KMS-11 (cell line): ENCODE measurements around the gene FAM216A.

Source experiments
- H2AFZ ChIP-seq: fragments of 200-600 bp; sonication (generic); 2 replicates; pipeline ENCODE4 v1.6.1; 2016; ENCODE audit warnings: antibody characterized with exemption, mixed run types, low read depth
- H3K27ac ChIP-seq: fragments of 200-600 bp; sonication (generic); 2 replicates; pipeline ENCODE4 v1.6.1; 2016; ENCODE audit warnings: mild to moderate bottlenecking, mixed run types
- H3K27me3 ChIP-seq: fragments of 200-600 bp; sonication (generic); 2 replicates; pipeline ENCODE4 v1.6.1; 2017; ENCODE audit warnings: mild to moderate bottlenecking, low read depth, mixed run types, moderate library complexity; ENCODE audit not compliant: insufficient read depth
- H3K36me3 ChIP-seq: fragments of 200-600 bp; sonication (generic); 2 replicates; pipeline ENCODE4 v1.6.1; 2017; ENCODE audit warnings: mild to moderate bottlenecking, mixed run types; ENCODE audit not compliant: insufficient read depth
- H3K4me1 ChIP-seq: fragments of 200-600 bp; sonication (generic); 2 replicates; pipeline ENCODE4 v1.6.1; 2016; ENCODE audit warnings: mild to moderate bottlenecking, low read depth, mixed run types; ENCODE audit not compliant: poor library complexity, severe bottlenecking
- H3K4me2 ChIP-seq: fragments of 200-600 bp; sonication (generic); 2 replicates; pipeline ENCODE4 v1.7.0; 2016; ENCODE audit warnings: mild to moderate bottlenecking, mixed run types
- H3K4me3 ChIP-seq: fragments of 200-600 bp; sonication (generic); IDR thresholded peaks from 2 replicates; pipeline ENCODE4 v1.6.1; 2017; ENCODE audit warnings: low read depth, low read length, mixed read lengths; ENCODE audit not compliant: insufficient read depth
- H3K79me2 ChIP-seq: fragments of 200-600 bp; sonication (generic); 2 replicates; pipeline ENCODE4 v1.6.1; 2016; ENCODE audit warnings: low read depth, mixed run types; ENCODE audit not compliant: insufficient read depth
- H3K9ac ChIP-seq: fragments of 200-600 bp; sonication (generic); 2 replicates; pipeline ENCODE4 v1.6.1; 2016; ENCODE audit warnings: mild to moderate bottlenecking, mixed run types
- H4K20me1 ChIP-seq: fragments of 200-600 bp; sonication (generic); 2 replicates; pipeline ENCODE4 v1.6.1; 2016; ENCODE audit warnings: mild to moderate bottlenecking, mixed run types; ENCODE audit not compliant: insufficient read depth
- CTCF ChIP-seq: fragments of 200-600 bp; sonication (generic); conservative IDR thresholded peaks from 2 replicates; pipeline ENCODE4 v1.6.1; 2017; ENCODE audit warnings: low read depth, mild to moderate bottlenecking, antibody characterized with exemption, low read length, moderate library complexity, mixed read lengths

The FAM216A gene

GRCh38 chr12:110444455-110444854, 24.2 kb upstream of the FAM216A start:
- Histone ChIP-seq H3K4me2 (no peak overlapping the region), H3K79me2 (peaks cover 30% of the 10 kb centered on the region; the same call in 1 of the 2 replicates), H2AFZ (no peak overlapping the region), H4K20me1 (no peaks in the 10 kb centered on the region), H3K4me1 (no peaks in the 10 kb centered on the region), H3K9ac (no peak overlapping the region), H3K36me3 (no peaks in the 10 kb centered on the region), H3K4me3 (no peak overlapping the region), H3K27me3 (no peaks in the 10 kb centered on the region), H3K27ac (no peak overlapping the region)
- TF ChIP-seq CTCF, result no peak

DNA sequence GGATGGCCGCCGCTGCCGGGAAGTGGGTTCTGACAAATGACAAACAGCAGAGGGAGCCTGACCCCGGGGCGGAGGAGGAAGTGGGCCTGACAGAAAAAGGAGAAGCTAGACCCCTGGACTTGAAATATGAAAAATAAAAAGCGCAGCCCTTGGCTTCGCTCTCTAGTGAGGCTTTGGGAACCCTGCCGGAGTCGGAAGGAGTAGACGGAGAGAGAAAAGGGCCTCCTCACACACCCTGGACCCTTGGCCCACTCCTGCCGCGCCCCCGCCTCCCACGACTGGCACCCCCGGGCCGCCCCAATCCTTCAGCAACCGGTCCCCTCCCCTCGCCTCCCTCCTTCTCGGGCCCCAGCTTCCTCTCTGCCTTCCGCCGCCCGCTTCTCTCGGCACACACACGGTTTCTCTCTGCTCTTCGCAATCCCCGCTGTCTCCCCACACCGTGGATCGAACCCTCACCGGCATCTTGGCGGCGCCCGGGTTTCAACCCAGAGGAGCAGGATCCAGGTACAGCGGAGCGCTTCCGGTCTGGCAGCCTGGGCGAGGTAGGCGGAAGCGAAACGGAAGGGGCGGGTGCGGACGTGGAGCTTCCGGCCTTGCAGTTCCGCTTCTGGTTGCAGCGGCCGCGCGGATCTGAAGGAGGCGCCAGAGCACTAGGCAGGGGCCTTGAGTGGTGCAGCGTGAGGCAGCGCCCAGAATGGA, 18.7 kb upstream of the FAM216A start, which contains the start of gene ARPC3:
Gene ARPC3, minus strand, starts transcription at position 539 of the 699 bp plus-strand sequence. Its CDS starts 77 bp downstream, at position 462.
- peak within 1 kb of the TSS; percentile 55 for H3K4me2 ChIP-seq
- H3K27me3 ChIP-seq, result no peaks in the 10 kb centered on the region
- no peaks in the 10 kb centered on the region for H3K36me3 ChIP-seq
- peak within 1 kb of the TSS; percentile 68 for H3K9ac ChIP-seq
- H3K4me3 ChIP-seq, result no peak within 1 kb of the TSS
- peak within 1 kb of the TSS; percentile 59 for H3K27ac ChIP-seq
- TF ChIP-seq CTCF, result peak; percentile 53
- peak within 1 kb of the TSS; percentile 69; the same call in 1 of the 2 replicates for H2AFZ ChIP-seq
- no peaks in the 10 kb centered on the region for H4K20me1 ChIP-seq
- H3K79me2 ChIP-seq, result peaks cover 28% of the 10 kb centered on the region; the same call in 1 of the 2 replicates
- H3K4me1 ChIP-seq, result no peaks in the 10 kb centered on the region

DNA sequence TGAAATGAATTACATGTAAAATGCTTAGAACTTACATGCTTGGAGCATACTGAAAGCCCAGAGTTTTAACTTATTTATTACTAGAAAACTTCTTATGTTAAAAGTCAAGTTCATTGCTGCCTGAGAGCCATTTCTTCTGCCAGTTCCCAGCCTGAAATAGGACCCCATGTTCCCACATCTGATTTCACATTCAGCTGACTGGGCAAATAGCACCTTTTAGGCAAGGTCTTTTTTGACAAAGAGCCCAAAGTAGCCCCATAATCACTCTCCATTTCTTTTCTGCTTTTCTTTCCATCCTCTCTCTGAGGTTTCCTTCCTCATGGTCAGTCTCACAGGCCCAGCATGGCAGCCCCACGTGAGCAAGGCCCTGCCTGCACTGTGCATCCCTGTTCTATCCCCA, 17.4 kb upstream of the FAM216A start:
- Histone ChIP-seq H3K4me1 (no peaks in the 10 kb centered on the region), H3K79me2 (peaks cover 28% of the 10 kb centered on the region; the same call in 1 of the 2 replicates), H3K27ac (no peak overlapping the region), H2AFZ (no peak overlapping the region), H3K9ac (no peak overlapping the region), H4K20me1 (no peaks in the 10 kb centered on the region), H3K4me2 (no peak overlapping the region), H3K27me3 (no peaks in the 10 kb centered on the region), H3K4me3 (no peak overlapping the region), H3K36me3 (no peaks in the 10 kb centered on the region)
- TF ChIP-seq CTCF, result no peak

DNA sequence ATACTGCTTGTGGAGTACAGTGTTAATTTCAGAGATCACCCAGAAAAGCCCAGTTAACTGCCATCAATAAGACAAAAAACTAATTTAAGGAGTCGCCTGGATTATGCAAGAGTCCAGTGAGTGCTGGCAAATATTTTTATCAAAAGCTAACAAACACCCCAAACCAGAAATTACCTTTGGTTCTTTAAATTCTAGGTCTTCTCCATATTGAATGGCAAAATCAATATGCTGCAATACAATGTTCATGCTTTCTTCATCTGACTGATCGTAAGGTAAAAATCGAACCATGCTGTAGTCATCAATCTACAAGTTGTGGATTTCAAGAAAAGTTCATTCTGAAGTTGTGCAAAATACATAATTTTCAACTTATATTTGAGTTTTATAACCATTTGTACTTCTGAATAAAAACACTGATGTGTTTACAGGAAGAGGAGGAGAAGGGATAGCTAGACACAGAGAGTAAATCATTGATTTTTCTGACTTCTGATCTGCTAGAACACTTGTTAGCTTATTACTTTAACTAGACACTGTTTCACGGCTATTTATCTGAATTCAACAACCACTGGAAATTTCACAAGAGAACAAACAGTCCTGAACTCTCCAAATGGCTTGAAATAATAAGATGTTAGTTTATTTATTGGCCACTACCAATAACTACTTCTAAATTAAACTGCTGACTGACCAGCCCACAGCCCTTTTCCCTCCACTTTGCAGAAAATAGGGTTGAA, 14.9 kb upstream of the FAM216A start:
- H3K4me2 ChIP-seq, result no peak overlapping the region
- no peak overlapping the region for H3K27ac ChIP-seq
- no peaks in the 10 kb centered on the region for H3K36me3 ChIP-seq

More for the DNA sequence above, 14.9 kb upstream of the FAM216A start:
- H2AFZ ChIP-seq, result no peak overlapping the region
- H3K79me2 ChIP-seq, result peaks cover 9% of the 10 kb centered on the region; the same call in 1 of the 2 replicates
- H3K9ac ChIP-seq, result no peak overlapping the region
- no peaks in the 10 kb centered on the region for H3K4me1 ChIP-seq
- H3K27me3 ChIP-seq, result no peaks in the 10 kb centered on the region
- no peak for TF ChIP-seq CTCF
- H3K4me3 ChIP-seq, result no peak overlapping the region
- no peaks in the 10 kb centered on the region for H4K20me1 ChIP-seq
